ENCODE results near the gene CDH24. TPM values are rescaled to one million over a fixed set of nuclear protein-coding genes. Genes with fewer than 3 reads are reported as not detected.

The CDH24 gene
- total and polyA plus RNA-seq, 2 of the 13 experiments (the other 11 are each of a cell fraction or from before 2014, with no cell fraction given): 0.69 to 0.99 TPM

- TF ChIP-seq, protein P1, sequence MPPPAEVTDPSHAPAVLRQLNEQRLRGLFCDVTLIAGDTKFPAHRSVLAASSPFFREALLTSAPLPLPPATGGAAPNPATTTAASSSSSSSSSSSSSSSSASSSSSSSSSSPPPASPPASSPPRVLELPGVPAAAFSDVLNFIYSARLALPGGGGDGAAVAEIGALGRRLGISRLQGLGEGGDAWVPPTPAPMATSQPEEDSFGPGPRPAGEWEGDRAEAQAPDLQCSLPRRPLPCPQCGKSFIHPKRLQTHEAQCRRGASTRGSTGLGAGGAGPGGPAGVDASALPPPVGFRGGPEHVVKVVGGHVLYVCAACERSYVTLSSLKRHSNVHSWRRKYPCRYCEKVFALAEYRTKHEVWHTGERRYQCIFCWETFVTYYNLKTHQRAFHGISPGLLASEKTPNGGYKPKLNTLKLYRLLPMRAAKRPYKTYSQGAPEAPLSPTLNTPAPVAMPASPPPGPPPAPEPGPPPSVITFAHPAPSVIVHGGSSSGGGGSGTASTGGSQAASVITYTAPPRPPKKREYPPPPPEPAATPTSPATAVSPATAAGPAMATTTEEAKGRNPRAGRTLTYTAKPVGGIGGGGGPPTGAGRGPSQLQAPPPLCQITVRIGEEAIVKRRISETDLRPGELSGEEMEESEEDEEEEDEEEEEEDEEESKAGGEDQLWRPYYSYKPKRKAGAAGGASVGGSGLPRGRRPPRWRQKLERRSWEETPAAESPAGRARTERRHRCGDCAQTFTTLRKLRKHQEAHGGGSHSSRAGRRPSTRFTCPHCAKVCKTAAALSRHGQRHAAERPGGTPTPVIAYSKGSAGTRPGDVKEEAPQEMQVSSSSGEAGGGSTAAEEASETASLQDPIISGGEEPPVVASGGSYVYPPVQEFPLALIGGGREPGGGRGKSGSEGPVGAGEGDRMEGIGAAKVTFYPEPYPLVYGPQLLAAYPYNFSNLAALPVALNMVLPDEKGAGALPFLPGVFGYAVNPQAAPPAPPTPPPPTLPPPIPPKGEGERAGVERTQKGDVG (CRISPR knock-in tag; IDR thresholded peaks at IDR 0.05; ENCODE audit: borderline replicate concordance): no peak
- TF ChIP-seq FOXP1 (IDR thresholded peaks at IDR 0.05) (peak; percentile 63; the same call in 1 of the 2 replicates), FOXP1 (CRISPR knock-in tag; IDR thresholded peaks at IDR 0.05) (no peak), KAT7 (CRISPR knock-in tag; IDR thresholded peaks at IDR 0.05; ENCODE audit: borderline replicate concordance) (no peak), ELF4 (CRISPR knock-in tag; IDR thresholded peaks at IDR 0.05; ENCODE audit: borderline replicate concordance) (no peak), CHD4 (IDR thresholded peaks at IDR 0.05; ENCODE audit: borderline replicate concordance, low read length) (no peak), HNRNPLL (IDR thresholded peaks at IDR 0.05; ENCODE audit: low read depth, low read length, poor library complexity, severe bottlenecking) (peak; percentile 14), GATAD1 (CRISPR knock-in tag; IDR thresholded peaks at IDR 0.05) (no peak), POLR2AphosphoS5 (IDR thresholded peaks at IDR 0.05; ENCODE audit: low read depth, low read length) (no peak), ZGPAT (CRISPR knock-in tag; IDR thresholded peaks at IDR 0.05) (no peak), ZNF350 (CRISPR knock-in tag; IDR thresholded peaks at IDR 0.05; ENCODE audit: borderline replicate concordance, low read depth) (no peak), HNF4A (CRISPR knock-in tag; IDR thresholded peaks at IDR 0.05) (no peak), TOPORS (CRISPR knock-in tag; IDR thresholded peaks at IDR 0.05) (no peak), MIER2 (CRISPR knock-in tag; IDR thresholded peaks at IDR 0.05) (no peak), NAIF1 (CRISPR knock-in tag; IDR thresholded peaks at IDR 0.05; ENCODE audit: borderline replicate concordance) (no peak), RAD51 (IDR thresholded peaks at IDR 0.05; ENCODE audit: borderline replicate concordance) (peak; percentile 26; the same call in 1 of the 2 replicates), ZNF775 (CRISPR knock-in tag; IDR thresholded peaks at IDR 0.05; ENCODE audit: borderline replicate concordance) (no peak)
- TF ChIP-seq, protein P2, sequence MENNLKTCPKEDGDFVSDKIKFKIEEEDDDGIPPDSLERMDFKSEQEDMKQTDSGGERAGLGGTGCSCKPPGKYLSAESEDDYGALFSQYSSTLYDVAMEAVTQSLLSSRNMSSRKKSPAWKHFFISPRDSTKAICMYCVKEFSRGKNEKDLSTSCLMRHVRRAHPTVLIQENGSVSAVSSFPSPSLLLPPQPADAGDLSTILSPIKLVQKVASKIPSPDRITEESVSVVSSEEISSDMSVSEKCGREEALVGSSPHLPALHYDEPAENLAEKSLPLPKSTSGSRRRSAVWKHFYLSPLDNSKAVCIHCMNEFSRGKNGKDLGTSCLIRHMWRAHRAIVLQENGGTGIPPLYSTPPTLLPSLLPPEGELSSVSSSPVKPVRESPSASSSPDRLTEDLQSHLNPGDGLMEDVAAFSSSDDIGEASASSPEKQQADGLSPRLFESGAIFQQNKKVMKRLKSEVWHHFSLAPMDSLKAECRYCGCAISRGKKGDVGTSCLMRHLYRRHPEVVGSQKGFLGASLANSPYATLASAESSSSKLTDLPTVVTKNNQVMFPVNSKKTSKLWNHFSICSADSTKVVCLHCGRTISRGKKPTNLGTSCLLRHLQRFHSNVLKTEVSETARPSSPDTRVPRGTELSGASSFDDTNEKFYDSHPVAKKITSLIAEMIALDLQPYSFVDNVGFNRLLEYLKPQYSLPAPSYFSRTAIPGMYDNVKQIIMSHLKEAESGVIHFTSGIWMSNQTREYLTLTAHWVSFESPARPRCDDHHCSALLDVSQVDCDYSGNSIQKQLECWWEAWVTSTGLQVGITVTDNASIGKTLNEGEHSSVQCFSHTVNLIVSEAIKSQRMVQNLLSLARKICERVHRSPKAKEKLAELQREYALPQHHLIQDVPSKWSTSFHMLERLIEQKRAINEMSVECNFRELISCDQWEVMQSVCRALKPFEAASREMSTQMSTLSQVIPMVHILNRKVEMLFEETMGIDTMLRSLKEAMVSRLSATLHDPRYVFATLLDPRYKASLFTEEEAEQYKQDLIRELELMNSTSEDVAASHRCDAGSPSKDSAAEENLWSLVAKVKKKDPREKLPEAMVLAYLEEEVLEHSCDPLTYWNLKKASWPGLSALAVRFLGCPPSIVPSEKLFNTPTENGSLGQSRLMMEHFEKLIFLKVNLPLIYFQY (CRISPR knock-in tag; IDR thresholded peaks at IDR 0.05; ENCODE audit: borderline replicate concordance): no peak
These were observed at the start of gene CDH24 (continued) for GRCh38 chr14:23056956-23057756.
